Keratinocyte (primary cell): ENCODE data around the gene JMJD1C. TPM values are rescaled to one million over a fixed set of nuclear protein-coding genes. Genes with fewer than 3 reads are reported as not detected.
A peak's percentile ranks its signal among the peaks of the same experiment; 100 is the strongest.

Experiments
- DNase-seq: peaks from one replicate; pipeline ENCODE4 v3.0.0-alpha.2; 2011; ENCODE audit warnings: low read depth, missing footprints, low spot score
- FAIRE-seq: peaks from 2 replicates; lab custom pipeline; 2011; peaks lifted over from hg19 to GRCh38; lab: Jason Lieb, UNC
- H2AFZ ChIP-seq: 2 replicates; pipeline ENCODE4 v1.6.0; 2012; ENCODE audit warnings: low read length, control low read depth, inconsistent platforms; ENCODE audit not compliant: control insufficient read depth
- H3K27ac ChIP-seq: 2 replicates; pipeline ENCODE4 v1.5.1; 2011; ENCODE audit warnings: low read length; ENCODE audit not compliant: control insufficient read depth, insufficient read depth
- H3K27me3 ChIP-seq: 3 replicates; pipeline ENCODE4 v1.6.0; 2011; ENCODE audit warnings: low read length; ENCODE audit not compliant: control insufficient read depth, insufficient read depth; ENCODE audit errors: extremely low read depth
- H3K36me3 ChIP-seq, 2 experiments: 2 replicates in 1 of 2; 3 replicates in 1 of 2; pipeline ENCODE4 v1.5.1; 2011; ENCODE audit warnings: low read length in 2 of 2, mild to moderate bottlenecking in 1 of 2; ENCODE audit not compliant: control insufficient read depth in 2 of 2, insufficient read depth in 2 of 2; ENCODE audit errors: extremely low read depth in 1 of 2
- H3K4me1 ChIP-seq: 3 replicates; pipeline ENCODE4 v1.5.1; 2011; ENCODE audit warnings: low read length; ENCODE audit not compliant: control insufficient read depth, insufficient read depth; ENCODE audit errors: extremely low read depth
- H3K4me2 ChIP-seq: 3 replicates; pipeline ENCODE4 v1.6.0; 2011; ENCODE audit warnings: low read depth, low read length; ENCODE audit not compliant: control insufficient read depth, insufficient read depth; ENCODE audit errors: extremely low read depth
- H3K4me3 ChIP-seq, 3 experiments: fragments of 200-600 bp in 1 of 3; sonication (generic) in 1 of 3; 2 replicates in 2 of 3; 3 replicates in 1 of 3; pipeline ENCODE4 v1.5.1; 2011 to 2016; ENCODE audit warnings: low read length in 3 of 3, mild to moderate bottlenecking in 3 of 3, control low read depth in 2 of 3, inconsistent platforms in 1 of 3, low read depth in 1 of 3, mixed read lengths in 1 of 3, mixed run types in 1 of 3, moderate library complexity in 1 of 3; ENCODE audit not compliant: control insufficient read depth in 2 of 3, insufficient read depth in 2 of 3; ENCODE audit errors: extremely low read depth in 1 of 3
- H3K79me2 ChIP-seq: 2 replicates; pipeline ENCODE4 v1.6.0; 2012; ENCODE audit warnings: low read length; ENCODE audit not compliant: control insufficient read depth, insufficient read depth
- H3K9ac ChIP-seq: 3 replicates; pipeline ENCODE4 v1.6.0; 2011; ENCODE audit warnings: low read length; ENCODE audit not compliant: control insufficient read depth, insufficient read depth; ENCODE audit errors: extremely low read depth
- H3K9me1 ChIP-seq: 3 replicates; pipeline ENCODE4 v1.6.0; 2011; ENCODE audit warnings: low read length; ENCODE audit not compliant: control insufficient read depth, insufficient read depth; ENCODE audit errors: extremely low read depth
- H3K9me3 ChIP-seq: 2 replicates; pipeline ENCODE4 v1.5.1; 2012; ENCODE audit warnings: low read depth, low read length; ENCODE audit not compliant: control insufficient read depth
- H4K20me1 ChIP-seq: 3 replicates; pipeline ENCODE4 v1.6.0; 2011; ENCODE audit warnings: low read length; ENCODE audit not compliant: control insufficient read depth, insufficient read depth; ENCODE audit errors: extremely low read depth
- EZH2 ChIP-seq: IDR thresholded peaks from one replicate; pipeline ENCODE4 v1.6.1; 2012; ENCODE audit warnings: inconsistent platforms, mild to moderate bottlenecking, low read length, moderate library complexity
- dilution Hi-C: fragments of 300-500 bp; cut with MboI; formaldehyde crosslinking; loops from one replicate; pipeline ENCODE4 v1.7.0; 2020; ENCODE audit warnings: low sequenced_read_pairs; ENCODE audit not compliant: extremely low pct_ligation_motif_present
- polyA plus RNA-seq, 5 experiments: library from polyadenylated mRNA; depleted of rRNA in 3 of 5; stranded (reverse) in 3 of 5; stranded (forward) in 1 of 5; unstranded in 1 of 5; fragments of >200 nt; gene quantifications; 1 replicate in 1 of 5; 2 replicates in 3 of 5; 3 replicates in 1 of 5; pipeline versions ENCODE4 v1.2.1 to v1.2.3, GENCODE V29; 2011 to 2012; ENCODE audit warnings: missing spikeins in 2 of 5, low read depth in 1 of 5, low replicate concordance in 1 of 5
- TF ChIP-seq, protein P1 (sequence below), 3 experiments: IDR thresholded peaks in 1 of 3; conservative IDR thresholded peaks in 1 of 3; optimal IDR thresholded peaks in 1 of 3; 2 replicates in 2 of 3; 3 replicates in 1 of 3; pipeline versions ENCODE3 to v1.5.1; 2011; ENCODE audit warnings: low read length in 3 of 3, mild to moderate bottlenecking in 3 of 3, moderate library complexity in 2 of 3, control low read depth in 1 of 3, inconsistent platforms in 1 of 3; ENCODE audit not compliant: insufficient read depth in 2 of 3; ENCODE audit errors: extremely low read depth in 1 of 3

Gene JMJD1C
- polyA plus RNA-seq, 1 donor (not counting 4 experiments of a cell fraction or from before 2014, with no cell fraction given) = 38.2 TPM

GRCh38 chr10:63438506-63439498 lies 27.0 kb downstream of the JMJD1C start:
- Histone ChIP-seq H2AFZ (no peak overlapping the region), H3K36me3 (peaks cover 0 to 2% of the 10 kb centered on the region in 2 experiments), H3K4me3 (no peak overlapping the region), H3K9ac (no peak overlapping the region), H3K27ac (no peak overlapping the region), H3K4me2 (no peak overlapping the region), H3K27me3 (no peaks in the 10 kb centered on the region), H3K79me2 (peaks cover 92% of the 10 kb centered on the region), H3K4me1 (peaks cover 35% of the 10 kb centered on the region), H3K9me3 (no peaks in the 10 kb centered on the region), H4K20me1 (no peaks in the 10 kb centered on the region), H3K9me1 (no peaks in the 10 kb centered on the region)
- FAIRE-seq = no peak
- TF ChIP-seq EZH2 = no peak
- TF ChIP-seq, protein P1, sequence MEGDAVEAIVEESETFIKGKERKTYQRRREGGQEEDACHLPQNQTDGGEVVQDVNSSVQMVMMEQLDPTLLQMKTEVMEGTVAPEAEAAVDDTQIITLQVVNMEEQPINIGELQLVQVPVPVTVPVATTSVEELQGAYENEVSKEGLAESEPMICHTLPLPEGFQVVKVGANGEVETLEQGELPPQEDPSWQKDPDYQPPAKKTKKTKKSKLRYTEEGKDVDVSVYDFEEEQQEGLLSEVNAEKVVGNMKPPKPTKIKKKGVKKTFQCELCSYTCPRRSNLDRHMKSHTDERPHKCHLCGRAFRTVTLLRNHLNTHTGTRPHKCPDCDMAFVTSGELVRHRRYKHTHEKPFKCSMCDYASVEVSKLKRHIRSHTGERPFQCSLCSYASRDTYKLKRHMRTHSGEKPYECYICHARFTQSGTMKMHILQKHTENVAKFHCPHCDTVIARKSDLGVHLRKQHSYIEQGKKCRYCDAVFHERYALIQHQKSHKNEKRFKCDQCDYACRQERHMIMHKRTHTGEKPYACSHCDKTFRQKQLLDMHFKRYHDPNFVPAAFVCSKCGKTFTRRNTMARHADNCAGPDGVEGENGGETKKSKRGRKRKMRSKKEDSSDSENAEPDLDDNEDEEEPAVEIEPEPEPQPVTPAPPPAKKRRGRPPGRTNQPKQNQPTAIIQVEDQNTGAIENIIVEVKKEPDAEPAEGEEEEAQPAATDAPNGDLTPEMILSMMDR (optimal IDR thresholded peaks at IDR 0.05 in 1 of 3, IDR thresholded peaks at IDR 0.05 in 1 of 3, conservative IDR thresholded peaks at IDR 0.05 in 1 of 3; ENCODE audit: extremely low read depth in 1 of 3, insufficient read depth in 2 of 3, low read length in 3 of 3) = no peak
- DNase-seq = no peak
- dilution Hi-C loops = no loop called here

GRCh38 chr10:63437116-63437949 lies 28.4 kb downstream of the JMJD1C start:
- Histone ChIP-seq H3K27ac (peak overlapping the region; percentile 22), H3K36me3 (no peaks in the 10 kb centered on the region), H4K20me1 (no peaks in the 10 kb centered on the region), H3K4me1 (peaks cover 40% of the 10 kb centered on the region), H2AFZ (no peak overlapping the region), H3K79me2 (peaks cover 91% of the 10 kb centered on the region), H3K9ac (no peak overlapping the region), H3K4me2 (no peak overlapping the region), H3K4me3 (no peak overlapping the region), H3K9me3 (no peaks in the 10 kb centered on the region), H3K9me1 (no peaks in the 10 kb centered on the region), H3K27me3 (no peaks in the 10 kb centered on the region)
- peak; percentile 17 for FAIRE-seq
- no peak for TF ChIP-seq EZH2
- TF ChIP-seq, protein P1 (optimal IDR thresholded peaks at IDR 0.05 in 1 of 3, IDR thresholded peaks at IDR 0.05 in 1 of 3, conservative IDR thresholded peaks at IDR 0.05 in 1 of 3; ENCODE audit: extremely low read depth in 1 of 3, insufficient read depth in 2 of 3, low read length in 3 of 3) = no peak
- dilution Hi-C loops = no loop called here
- DNase-seq = no peak
